ENCODE results near the gene ANXA10.

GRCh38 chr4:168097161-168097560, 4.8 kb downstream of the ANXA10 start:
- no peak for TF ChIP-seq POLR2A (IDR thresholded peaks at IDR 0.05)
- TF ChIP-seq POLR2AphosphoS5 (IDR thresholded peaks at IDR 0.05): no peak
